PC-3 (cell line): Measurements from ENCODE around the gene NKD2.

ENCODE experiments used
- CTCF ChIP-seq: fragments of 300-600 bp; sonication (generic); conservative IDR thresholded peaks from 2 replicates; pipeline ENCODE4 v1.5.1; 2017; ENCODE audit warnings: antibody characterized with exemption, low read depth, mild to moderate bottlenecking, low read length
- EZH2phosphoT487 ChIP-seq: fragments of 300-600 bp; sonication (generic); IDR thresholded peaks from 2 replicates; pipeline ENCODE4 v1.6.1; 2018; ENCODE audit warnings: mild to moderate bottlenecking, antibody characterized with exemption, low read length, borderline replicate concordance

GRCh38 chr5:1002271-1002546, 6.4 kb upstream of the NKD2 start:
- no peak for TF ChIP-seq CTCF
- no peak for TF ChIP-seq EZH2phosphoT487
